Measurements from ENCODE around the gene IRAK1. TPM values are rescaled to one million over a fixed set of nuclear protein-coding genes. Genes with fewer than 3 reads are reported as not detected.

The IRAK1 gene
- polyA plus RNA-seq, 4 donors = 57.2 to 135 (median 117) TPM

GRCh38 chrX:154014429-154015380, 5.0 kb downstream of the IRAK1 start:
- FAIRE-seq (no peak), DNase-seq (no peak)
- H3K4me1 ChIP-seq (ENCODE audit: control insufficient read depth in 3 of 3, insufficient read depth in 2 of 3, low read depth in 1 of 3, low read length in 2 of 3) = peaks cover 0 to 43% (median 0%) of the 10 kb centered on the region in 3 donors
- 78 to 88% (median 84%) methylated on average over 22 to 24 of the region's 24 CpGs for WGBS, 3 donors
- H3K27me3 ChIP-seq (ENCODE audit: control insufficient read depth in 3 of 3, insufficient read depth in 3 of 3, low read length in 3 of 3) = no peaks in the 10 kb centered on the region
- peaks cover 0 to 80% (median 4%) of the 10 kb centered on the region in 3 donors for H3K36me3 ChIP-seq (ENCODE audit: control insufficient read depth in 3 of 3, insufficient read depth in 2 of 3, low read depth in 1 of 3, low read length in 3 of 3)
- no peaks in the 10 kb centered on the region for H3K9me3 ChIP-seq (ENCODE audit: control insufficient read depth in 2 of 2, insufficient read depth in 1 of 2, low read depth in 1 of 2, low read length in 1 of 2)
- no peak overlapping the region for H3K27ac ChIP-seq (ENCODE audit: low read depth in 1 of 3, low read length in 2 of 3)
- H3K4me3 ChIP-seq (ENCODE audit: low read depth in 1 of 3, low read length in 3 of 3) = no peak overlapping the region

- Histone ChIP-seq H3K36me3 (ENCODE audit: control insufficient read depth in 3 of 3, insufficient read depth in 2 of 3, low read depth in 1 of 3, low read length in 3 of 3) (peaks cover 0 to 80% (median 4%) of the 10 kb centered on the region in 3 donors), H3K9me3 (ENCODE audit: control insufficient read depth in 2 of 2, insufficient read depth in 1 of 2, low read depth in 1 of 2, low read length in 1 of 2) (no peaks in the 10 kb centered on the region), H3K27ac (ENCODE audit: low read depth in 1 of 3, low read length in 2 of 3) (peak overlapping the region in 2 of 3 donors; percentile 70 to 75), H3K27me3 (ENCODE audit: control insufficient read depth in 3 of 3, insufficient read depth in 3 of 3, low read length in 3 of 3) (no peaks in the 10 kb centered on the region), H3K4me1 (ENCODE audit: control insufficient read depth in 3 of 3, insufficient read depth in 2 of 3, low read depth in 1 of 3, low read length in 2 of 3) (peaks cover 0 to 41% (median 0%) of the 10 kb centered on the region in 3 donors), H3K4me3 (ENCODE audit: low read depth in 1 of 3, low read length in 3 of 3) (no peak overlapping the region)
- DNase-seq (peak in 1 of 2 donors; percentile 57), FAIRE-seq (no peak)
- WGBS, 3 donors = 34 to 39% (median 38%) methylated on average over 16 to 20 of the region's 20 CpGs
These were observed 5.9 kb downstream of the IRAK1 start for GRCh38 chrX:154013614-154014360.

- Histone ChIP-seq H3K27ac (ENCODE audit: low read depth in 1 of 3, low read length in 2 of 3) (peak overlapping the region in 2 of 3 donors; percentile 70 to 75), H3K36me3 (ENCODE audit: control insufficient read depth in 3 of 3, insufficient read depth in 2 of 3, low read depth in 1 of 3, low read length in 3 of 3) (peaks cover 0 to 74% (median 4%) of the 10 kb centered on the region in 3 donors), H3K4me1 (ENCODE audit: control insufficient read depth in 3 of 3, insufficient read depth in 2 of 3, low read depth in 1 of 3, low read length in 2 of 3) (peaks cover 0 to 36% (median 0%) of the 10 kb centered on the region in 3 donors), H3K9me3 (ENCODE audit: control insufficient read depth in 2 of 2, insufficient read depth in 1 of 2, low read depth in 1 of 2, low read length in 1 of 2) (no peaks in the 10 kb centered on the region), H3K4me3 (ENCODE audit: low read depth in 1 of 3, low read length in 3 of 3) (no peak overlapping the region), H3K27me3 (ENCODE audit: control insufficient read depth in 3 of 3, insufficient read depth in 3 of 3, low read length in 3 of 3) (no peaks in the 10 kb centered on the region)
- no peak for FAIRE-seq
- 50 to 59% (median 55%) methylated on average over 7 to 17 of the region's 17 CpGs for WGBS, 3 donors
- DNase-seq = peak in 1 of 2 donors; percentile 36
These were observed 6.7 kb downstream of the IRAK1 start for GRCh38 chrX:154013001-154013421.

- DNase-seq = peak; percentile 31 to 77
- H3K27me3 ChIP-seq (ENCODE audit: control insufficient read depth in 3 of 3, insufficient read depth in 3 of 3, low read length in 3 of 3) = no peaks in the 10 kb centered on the region
- no peak for FAIRE-seq
- H3K4me1 ChIP-seq (ENCODE audit: control insufficient read depth in 3 of 3, insufficient read depth in 2 of 3, low read depth in 1 of 3, low read length in 2 of 3) = peaks cover 0 to 36% (median 0%) of the 10 kb centered on the region in 3 donors
- H3K4me3 ChIP-seq (ENCODE audit: low read depth in 1 of 3, low read length in 3 of 3) = no peak overlapping the region
- H3K36me3 ChIP-seq (ENCODE audit: control insufficient read depth in 3 of 3, insufficient read depth in 2 of 3, low read depth in 1 of 3, low read length in 3 of 3) = peaks cover 0 to 74% (median 4%) of the 10 kb centered on the region in 3 donors
- peak overlapping the region in 2 of 3 donors; percentile 70 to 75 for H3K27ac ChIP-seq (ENCODE audit: low read depth in 1 of 3, low read length in 2 of 3)
- WGBS, 3 donors = 40 to 66% (median 64%) methylated on average over 17 of the region's 17 CpGs
- H3K9me3 ChIP-seq (ENCODE audit: control insufficient read depth in 2 of 2, insufficient read depth in 1 of 2, low read depth in 1 of 2, low read length in 1 of 2) = no peaks in the 10 kb centered on the region
These were observed 7.2 kb downstream of the IRAK1 start for GRCh38 chrX:154012336-154012991.

- 64 to 79% (median 73%) methylated on average over 12 to 18 of the region's 18 CpGs for WGBS, 3 donors
- FAIRE-seq (no peak), DNase-seq (no peak)
- peak overlapping the region in 2 of 3 donors; percentile 70 to 75 for H3K27ac ChIP-seq (ENCODE audit: low read depth in 1 of 3, low read length in 2 of 3)
- H3K4me3 ChIP-seq (ENCODE audit: low read depth in 1 of 3, low read length in 3 of 3) = no peak overlapping the region
- H3K4me1 ChIP-seq (ENCODE audit: control insufficient read depth in 3 of 3, insufficient read depth in 2 of 3, low read depth in 1 of 3, low read length in 2 of 3) = peaks cover 0 to 36% (median 0%) of the 10 kb centered on the region in 3 donors
- H3K9me3 ChIP-seq (ENCODE audit: control insufficient read depth in 2 of 2, insufficient read depth in 1 of 2, low read depth in 1 of 2, low read length in 1 of 2) = no peaks in the 10 kb centered on the region
- no peaks in the 10 kb centered on the region for H3K27me3 ChIP-seq (ENCODE audit: control insufficient read depth in 3 of 3, insufficient read depth in 3 of 3, low read length in 3 of 3)
- H3K36me3 ChIP-seq (ENCODE audit: control insufficient read depth in 3 of 3, insufficient read depth in 2 of 3, low read depth in 1 of 3, low read length in 3 of 3) = peaks cover 0 to 68% (median 4%) of the 10 kb centered on the region in 3 donors
These were observed 8.0 kb downstream of the IRAK1 start for GRCh38 chrX:154011376-154012335.

- Histone ChIP-seq H3K4me1 (ENCODE audit: control insufficient read depth in 3 of 3, insufficient read depth in 2 of 3, low read depth in 1 of 3, low read length in 2 of 3) (peaks cover 0 to 36% (median 0%) of the 10 kb centered on the region in 3 donors), H3K27me3 (ENCODE audit: control insufficient read depth in 3 of 3, insufficient read depth in 3 of 3, low read length in 3 of 3) (no peaks in the 10 kb centered on the region), H3K36me3 (ENCODE audit: control insufficient read depth in 3 of 3, insufficient read depth in 2 of 3, low read depth in 1 of 3, low read length in 3 of 3) (peaks cover 0 to 62% (median under 1%) of the 10 kb centered on the region in 3 donors), H3K27ac (ENCODE audit: low read depth in 1 of 3, low read length in 2 of 3) (peak overlapping the region; percentile 52 to 76 (median 69)), H3K4me3 (ENCODE audit: low read depth in 1 of 3, low read length in 3 of 3) (no peak overlapping the region), H3K9me3 (ENCODE audit: control insufficient read depth in 2 of 2, insufficient read depth in 1 of 2, low read depth in 1 of 2, low read length in 1 of 2) (no peaks in the 10 kb centered on the region)
- WGBS, 3 donors = 55 to 77% (median 68%) methylated on average over 18 of the region's 18 CpGs
- FAIRE-seq (no peak), DNase-seq (peak; percentile 75 to 88)
These were observed 9.2 kb downstream of the IRAK1 start for GRCh38 chrX:154010330-154011087.

- FAIRE-seq = no peak
- DNase-seq = no peak
- Histone ChIP-seq H3K36me3 (ENCODE audit: control insufficient read depth in 3 of 3, insufficient read depth in 2 of 3, low read depth in 1 of 3, low read length in 3 of 3) (peaks cover 0 to 46% (median 0%) of the 10 kb centered on the region in 3 donors), H3K4me3 (ENCODE audit: low read depth in 1 of 3, low read length in 3 of 3) (no peak overlapping the region), H3K27ac (ENCODE audit: low read depth in 1 of 3, low read length in 2 of 3) (no peak overlapping the region), H3K27me3 (ENCODE audit: control insufficient read depth in 3 of 3, insufficient read depth in 3 of 3, low read length in 3 of 3) (no peaks in the 10 kb centered on the region), H3K4me1 (ENCODE audit: control insufficient read depth in 3 of 3, insufficient read depth in 2 of 3, low read depth in 1 of 3, low read length in 2 of 3) (peaks cover 0 to 31% (median 0%) of the 10 kb centered on the region in 3 donors), H3K9me3 (ENCODE audit: control insufficient read depth in 2 of 2, insufficient read depth in 1 of 2, low read depth in 1 of 2, low read length in 1 of 2) (no peaks in the 10 kb centered on the region)
- WGBS, 3 donors = 61 to 74% (median 69%) methylated on average over 4 of the region's 4 CpGs
These were observed 11.2 kb downstream of the IRAK1 start for GRCh38 chrX:154008521-154008920.
